ENCODE results near the gene ARHGEF28. TPM values are rescaled to one million over a fixed set of nuclear protein-coding genes. Genes with fewer than 3 reads are reported as not detected.
A peak's percentile ranks its signal among the peaks of the same experiment; 100 is the strongest.

The ARHGEF28 gene
- polyA plus RNA-seq, 1 donor, result 3.0 TPM

GRCh38 chr5:73702534-73702933 lies 76.5 kb downstream of the ARHGEF28 start:
- no peak for DNase-seq

- no peak for DNase-seq
These were observed 77.0 kb downstream of the ARHGEF28 start for GRCh38 chr5:73702951-73703350.

- DNase-seq, result no peak
These were observed 79.4 kb downstream of the ARHGEF28 start for GRCh38 chr5:73705364-73705763.

DNA sequence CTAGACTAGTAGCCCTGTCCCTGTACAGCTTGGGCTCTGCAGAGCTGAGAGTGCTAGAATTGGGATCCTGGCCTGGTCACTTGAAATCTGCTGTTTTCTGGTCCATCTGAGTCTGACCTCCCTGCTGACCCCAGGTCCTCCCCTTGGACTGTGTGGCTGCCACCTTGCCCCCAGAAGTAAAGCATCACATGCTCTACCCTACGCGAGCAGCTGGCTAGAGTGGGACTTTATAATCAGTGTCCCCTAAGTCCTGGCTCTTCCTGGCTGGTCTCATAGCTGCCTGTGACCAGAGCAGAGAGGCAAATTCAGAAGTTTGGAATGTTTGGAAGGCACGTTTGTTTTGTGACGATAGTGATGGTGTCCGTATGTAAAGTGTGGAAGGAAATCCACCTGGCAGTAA lies 81.0 kb downstream of the ARHGEF28 start:
- DNase-seq, result no peak

GRCh38 chr5:73709536-73710129 lies 83.6 kb downstream of the ARHGEF28 start:
- DNase-seq, result no peak

GRCh38 chr5:73716284-73716808 lies 90.3 kb downstream of the ARHGEF28 start:
- DNase-seq, result no peak

DNA sequence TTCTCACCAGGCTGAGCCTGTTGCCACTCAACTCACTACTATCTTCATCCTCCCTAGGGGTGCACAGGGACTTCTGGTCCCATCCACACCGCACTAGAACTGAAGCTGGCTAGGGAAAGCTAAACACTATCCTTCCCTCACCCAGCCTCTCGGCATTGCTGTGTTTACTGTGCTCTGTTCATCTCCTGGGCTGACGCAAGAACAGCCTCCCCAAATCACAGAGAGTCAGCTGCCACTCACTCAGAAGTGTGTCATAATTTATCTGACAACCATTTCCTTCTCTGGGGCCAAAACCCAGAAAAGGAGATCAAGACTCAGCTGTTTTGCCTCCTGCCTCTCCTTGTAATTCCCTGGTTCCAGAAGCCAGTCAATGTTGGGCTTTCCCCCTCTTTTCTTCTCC lies 92.8 kb downstream of the ARHGEF28 start:
- DNase-seq, result no peak

GRCh38 chr5:73719632-73720031 lies 93.6 kb downstream of the ARHGEF28 start:
- DNase-seq, result no peak

DNA sequence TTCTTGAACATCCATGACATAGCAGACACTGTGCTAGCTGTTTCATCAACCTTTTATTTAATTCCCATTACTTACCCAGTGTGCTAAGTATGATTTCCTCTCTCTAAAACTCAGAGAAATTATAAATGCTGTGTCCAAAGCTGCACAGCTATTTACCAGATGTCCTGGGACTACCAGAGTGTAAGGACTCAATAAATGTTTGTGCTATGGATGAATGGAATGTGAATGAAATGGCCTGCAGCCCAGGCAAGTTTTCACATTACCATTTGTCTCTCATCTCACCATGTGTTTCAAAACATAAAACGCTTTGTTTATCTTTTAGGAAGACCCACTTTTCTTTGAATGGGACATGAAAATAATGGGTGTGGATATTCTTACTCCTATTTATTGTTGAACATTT lies 96.2 kb downstream of the ARHGEF28 start:
- peak; percentile 11 for DNase-seq

- DNase-seq, result no peak
These were observed 100.1 kb downstream of the ARHGEF28 start for GRCh38 chr5:73726071-73726470.

GRCh38 chr5:73726606-73727231 lies 100.7 kb downstream of the ARHGEF28 start:
- no peak for DNase-seq

DNA sequence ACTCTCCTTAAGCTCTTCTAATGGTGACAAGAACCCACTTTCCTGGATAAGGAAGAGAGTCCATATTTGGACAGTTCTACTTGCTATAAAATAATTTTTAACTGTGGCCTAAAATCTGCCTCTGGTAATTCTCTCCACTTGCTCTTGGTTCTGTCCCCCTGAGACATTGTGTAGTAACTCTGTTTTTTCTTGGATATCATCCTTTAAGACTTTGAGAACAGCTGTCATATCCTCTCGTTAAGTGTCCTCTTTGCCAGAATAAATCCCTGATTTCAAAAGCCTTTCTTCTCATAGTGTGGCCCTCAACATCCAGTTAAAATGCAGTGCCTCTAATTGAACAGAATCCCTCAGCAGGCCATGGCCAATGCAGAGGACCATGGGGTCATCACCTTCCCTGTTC lies 101.5 kb downstream of the ARHGEF28 start:
- DNase-seq, result no peak

GRCh38 chr5:73728493-73729273 lies 102.7 kb downstream of the ARHGEF28 start:
- no peak for DNase-seq

DNA sequence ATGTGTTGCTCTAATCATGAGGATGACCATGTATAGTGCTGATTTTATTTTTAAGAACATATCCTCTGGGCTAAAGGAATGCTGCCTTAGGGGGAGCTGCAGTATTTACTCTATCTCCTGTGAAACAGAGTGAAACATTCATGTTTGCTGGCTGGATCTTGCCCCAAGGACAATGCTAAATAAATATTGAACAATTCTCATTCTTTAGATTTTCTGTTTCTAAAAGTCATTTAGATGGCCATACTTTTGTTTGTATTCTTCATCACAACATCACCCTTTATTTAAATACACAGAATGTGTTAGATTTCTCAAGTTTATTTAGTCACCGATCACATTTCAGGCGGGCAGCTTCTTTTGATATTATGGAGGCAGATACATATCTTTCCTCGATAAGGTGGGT lies 103.3 kb downstream of the ARHGEF28 start:
- DNase-seq, result no peak

DNA sequence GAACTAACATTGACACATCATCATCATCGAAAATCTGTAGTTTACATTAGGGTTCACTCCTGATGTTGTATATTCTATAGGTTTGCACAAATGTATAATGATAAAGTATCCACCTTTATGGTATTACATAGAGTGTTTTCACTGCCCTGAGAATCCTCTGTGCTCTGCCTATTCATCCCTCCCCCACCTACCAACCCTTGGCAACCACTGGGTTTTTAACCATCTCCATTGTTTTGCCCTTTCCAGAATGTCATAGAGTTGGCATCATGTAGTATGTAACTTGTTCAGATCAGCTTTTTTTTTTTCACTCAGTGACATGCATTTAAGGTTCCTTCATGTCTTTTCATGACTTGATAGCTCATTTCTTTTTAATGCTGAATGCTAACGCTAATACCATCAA lies 106.0 kb downstream of the ARHGEF28 start:
- DNase-seq, result no peak

DNA sequence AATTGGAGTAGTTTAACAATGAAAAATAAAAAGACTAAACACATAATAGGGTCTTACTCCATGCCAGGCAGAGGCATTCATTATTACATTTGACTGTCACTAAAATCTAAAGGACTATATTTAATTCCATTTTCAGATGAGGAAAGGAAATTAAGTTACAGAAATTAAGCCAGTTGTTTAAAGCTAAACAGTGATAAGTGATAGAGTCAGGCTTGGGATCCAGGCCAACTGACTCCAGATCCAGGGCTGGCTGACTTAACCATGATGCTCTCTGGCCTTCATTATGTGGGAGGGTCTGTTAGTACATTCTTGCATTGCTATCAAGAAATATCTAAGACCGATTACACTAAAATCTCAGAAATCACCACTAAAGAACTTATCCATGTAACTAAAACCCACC lies 107.2 kb downstream of the ARHGEF28 start:
- no peak for DNase-seq

- no peak for DNase-seq
These were observed 109.2 kb downstream of the ARHGEF28 start for GRCh38 chr5:73735032-73735734.

DNA sequence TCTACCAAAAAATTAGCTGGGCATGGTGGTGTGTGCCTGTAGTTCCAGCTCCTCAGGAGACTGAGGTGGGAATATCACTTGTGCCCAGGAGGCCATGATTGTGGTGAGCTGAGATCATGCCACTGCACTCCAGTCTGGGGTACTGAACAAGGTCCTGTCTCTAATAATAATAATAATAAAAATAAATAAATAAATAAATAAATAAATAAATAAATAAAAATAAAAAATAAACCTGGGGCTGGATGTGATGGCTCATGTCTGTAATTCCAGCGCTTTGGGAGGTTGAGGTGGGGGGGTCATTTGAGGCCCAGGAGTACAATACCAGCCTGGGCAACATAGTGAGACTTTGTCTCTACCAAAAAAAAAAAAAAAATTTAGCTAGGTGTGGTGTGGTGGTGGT lies 113.7 kb downstream of the ARHGEF28 start:
- no peak for DNase-seq

- DNase-seq, result no peak
These were observed 114.3 kb downstream of the ARHGEF28 start for GRCh38 chr5:73740274-73740790.

GRCh38 chr5:73743161-73743560 lies 117.2 kb downstream of the ARHGEF28 start:
- DNase-seq, result no peak

GRCh38 chr5:73745836-73746235 lies 119.8 kb downstream of the ARHGEF28 start:
- no peak for DNase-seq

DNA sequence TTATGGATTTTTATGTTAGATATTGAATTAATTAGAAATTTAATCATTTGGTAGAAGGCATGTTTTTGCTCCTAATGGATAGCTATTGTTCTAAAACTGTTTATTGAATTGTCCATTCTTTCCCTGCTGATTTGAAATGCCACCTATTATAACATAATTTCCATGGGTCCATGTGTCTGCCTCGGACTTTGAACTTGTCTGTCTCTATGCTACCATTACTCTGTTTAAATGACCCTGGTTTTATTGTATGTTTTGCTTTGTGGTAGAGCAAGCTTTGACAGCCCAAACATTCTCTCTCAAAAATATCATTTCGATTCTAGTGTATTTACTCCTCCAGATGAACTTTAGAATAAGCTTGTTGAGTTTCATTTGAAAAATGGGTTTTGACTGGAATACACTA lies 120.6 kb downstream of the ARHGEF28 start:
- no peak for DNase-seq
